H1 (cell line): ENCODE measurements around the gene MMP28. TPM values are rescaled to one million over a fixed set of nuclear protein-coding genes. Genes with fewer than 3 reads are reported as not detected.

ENCODE experiments used
- CTCF ChIA-PET: fragments of 300-600 bp; sonication (Branson Sonifier 250); formaldehyde crosslinking; loops from one replicate; lab custom pipeline; 2021; ENCODE audit not compliant: partially characterized antibody; lab: Charles Lee
- POLR2A ChIA-PET: fragments of 300-600 bp; sonication (Branson Sonifier 250); formaldehyde crosslinking; loops from one replicate; lab custom pipeline; 2021; ENCODE audit warnings: inconsistent platforms; ENCODE audit not compliant: partially characterized antibody; lab: Charles Lee
- DNase-seq, 2 experiments: peaks; one replicate each; pipeline versions ENCODE4 v3.0.0 to v3.0.0-alpha.2; 2010 to 2022; ENCODE audit warnings: low spot score in 2 of 2, low read depth in 1 of 2, mixed read lengths in 1 of 2
- FAIRE-seq: peaks from 2 replicates; lab custom pipeline; 2011; peaks lifted over from hg19 to GRCh38; lab: Jason Lieb, UNC
- H2AFZ ChIP-seq: 2 replicates; pipeline ENCODE4 v1.8.1; 2012; ENCODE audit warnings: low read length, inconsistent platforms
- H2AK5ac ChIP-seq: 2 replicates; pipeline ENCODE4 v1.6.1; 2013; ENCODE audit warnings: low read depth, low read length
- H2BK120ac ChIP-seq: replicated peaks from 2 replicates; pipeline ENCODE3; 2013; ENCODE audit warnings: low read depth, low read length, inconsistent platforms
- H2BK12ac ChIP-seq: 2 replicates; pipeline ENCODE4 v1.6.1; 2013; ENCODE audit warnings: low read depth, low read length
- H2BK15ac ChIP-seq: 2 replicates; pipeline ENCODE4 v1.6.1; 2013; ENCODE audit warnings: low read length
- H2BK20ac ChIP-seq: 2 replicates; pipeline ENCODE4 v1.6.1; 2013; ENCODE audit warnings: low read length
- H2BK5ac ChIP-seq: 2 replicates; pipeline ENCODE4 v1.6.1; 2013; ENCODE audit warnings: low read depth, low read length
- H3K14ac ChIP-seq: 2 replicates; pipeline ENCODE4 v1.6.1; 2013; ENCODE audit warnings: inconsistent platforms; ENCODE audit not compliant: insufficient read length
- H3K18ac ChIP-seq: 2 replicates; pipeline ENCODE4 v1.6.1; 2013; ENCODE audit warnings: low read length; ENCODE audit errors: extremely low read depth
- H3K23ac ChIP-seq: 2 replicates; pipeline ENCODE4 v1.6.1; 2013; ENCODE audit warnings: inconsistent platforms; ENCODE audit not compliant: insufficient read length
- H3K23me2 ChIP-seq: 2 replicates; pipeline ENCODE4 v1.6.1; 2013; ENCODE audit warnings: low read depth, low read length
- H3K27ac ChIP-seq: 2 replicates; pipeline ENCODE4 v1.6.1; 2011; ENCODE audit warnings: low read depth, low read length, inconsistent platforms
- H3K27me3 ChIP-seq, 4 experiments: replicated peaks in 1 of 4; 1 replicate in 1 of 4; 2 replicates in 3 of 4; pipeline versions ENCODE4 v1.6.1 to v1.8.1; 2011 to 2013; ENCODE audit warnings: low read length in 3 of 4, mild to moderate bottlenecking in 3 of 4, inconsistent platforms in 2 of 4, mixed read lengths in 2 of 4, moderate library complexity in 1 of 4; ENCODE audit not compliant: control insufficient read depth in 3 of 4, insufficient read depth in 3 of 4; ENCODE audit errors: extremely low read depth in 1 of 4
- H3K36me3 ChIP-seq, 4 experiments: 2 replicates each; pipeline versions ENCODE4 v1.6.1 to v1.8.1; 2011 to 2013; ENCODE audit warnings: mild to moderate bottlenecking in 4 of 4, low read length in 3 of 4, moderate library complexity in 2 of 4, control low read depth in 1 of 4, inconsistent platforms in 1 of 4; ENCODE audit not compliant: insufficient read depth in 4 of 4, control insufficient read depth in 2 of 4
- H3K4ac ChIP-seq: replicated peaks from 2 replicates; pipeline ENCODE3; 2013; ENCODE audit warnings: low read length, low read depth, mixed read lengths, inconsistent platforms; ENCODE audit not compliant: insufficient read length
- H3K4me1 ChIP-seq, 4 experiments: replicated peaks in 1 of 4; 1 replicate in 1 of 4; 2 replicates in 3 of 4; pipeline versions ENCODE4 v1.6.1 to v1.8.1; 2011 to 2013; ENCODE audit warnings: low read length in 3 of 4, inconsistent platforms in 2 of 4, mixed read lengths in 1 of 4; ENCODE audit not compliant: insufficient read depth in 4 of 4, control insufficient read depth in 3 of 4
- H3K4me2 ChIP-seq, 2 experiments: 2 replicates each; pipeline versions ENCODE4 v1.6.1 to v1.8.1; 2011 to 2013; ENCODE audit warnings: low read depth in 2 of 2, low read length in 2 of 2, control low read depth in 1 of 2, inconsistent platforms in 1 of 2, mild to moderate bottlenecking in 1 of 2; ENCODE audit not compliant: insufficient read depth in 1 of 2
- H3K4me3 ChIP-seq, 4 experiments: fragments of 200-600, 300-600 bp in 1 of 4; sonication (generic), shearing (Covaris generic), sonication (Bioruptor Twin) in 1 of 4; 2 replicates each; pipeline versions ENCODE4 v1.5.1 to v1.8.1; 2011 to 2016; ENCODE audit warnings: low read length in 4 of 4, low read depth in 3 of 4, control low read depth in 2 of 4, inconsistent platforms in 2 of 4, mild to moderate bottlenecking in 2 of 4, mixed read lengths in 1 of 4, moderate library complexity in 1 of 4; ENCODE audit not compliant: insufficient read depth in 2 of 4; ENCODE audit errors: extremely low read depth in 1 of 4
- H3K56ac ChIP-seq: replicated peaks from 2 replicates; pipeline ENCODE3; 2013; ENCODE audit warnings: low read depth, mild to moderate bottlenecking, mixed read lengths, low read length, inconsistent platforms; ENCODE audit not compliant: insufficient read length
- H3K79me1 ChIP-seq: 2 replicates; pipeline ENCODE4 v1.6.1; 2013; ENCODE audit warnings: low read depth, low read length, control low read depth
- H3K79me2 ChIP-seq, 2 experiments: 2 replicates each; pipeline versions ENCODE4 v1.6.1 to v1.8.1; 2012 to 2013; ENCODE audit warnings: low read length in 2 of 2, mild to moderate bottlenecking in 2 of 2, inconsistent platforms in 1 of 2; ENCODE audit not compliant: insufficient read depth in 2 of 2, control insufficient read depth in 1 of 2
- H3K9ac ChIP-seq, 4 experiments: replicated peaks in 1 of 4; 1 replicate in 1 of 4; 2 replicates in 3 of 4; pipeline versions ENCODE4 v1.6.1 to v1.8.1; 2011 to 2013; ENCODE audit warnings: low read depth in 3 of 4, low read length in 3 of 4, control low read depth in 2 of 4, mild to moderate bottlenecking in 2 of 4, moderate library complexity in 2 of 4, inconsistent platforms in 1 of 4; ENCODE audit errors: extremely low read depth in 1 of 4
- H3K9me3 ChIP-seq, 2 experiments: 2 replicates each; pipeline versions ENCODE4 v1.6.1 to v1.8.1; 2012 to 2013; ENCODE audit warnings: mild to moderate bottlenecking in 2 of 2, moderate library complexity in 2 of 2, control low read depth in 1 of 2, inconsistent platforms in 1 of 2, low read depth in 1 of 2, low read length in 1 of 2, mixed read lengths in 1 of 2; ENCODE audit not compliant: insufficient read depth in 2 of 2
- H4K20me1 ChIP-seq, 2 experiments: replicated peaks in 1 of 2; 2 replicates each; pipeline versions ENCODE3 to v1.8.1; 2011 to 2013; ENCODE audit warnings: inconsistent platforms in 2 of 2, low read length in 2 of 2, mild to moderate bottlenecking in 1 of 2; ENCODE audit not compliant: insufficient read depth in 2 of 2, control insufficient read depth in 1 of 2
- H4K5ac ChIP-seq: 2 replicates; pipeline ENCODE4 v1.6.1; 2013; ENCODE audit warnings: low read length, low read depth, mixed read lengths, inconsistent platforms; ENCODE audit not compliant: insufficient read length
- H4K8ac ChIP-seq: 2 replicates; pipeline ENCODE4 v1.8.0; 2013; ENCODE audit warnings: mild to moderate bottlenecking, moderate library complexity, low read length, inconsistent platforms; ENCODE audit not compliant: insufficient read depth; ENCODE audit errors: extremely low read depth
- H4K91ac ChIP-seq: replicated peaks from 2 replicates; pipeline ENCODE3; 2013; ENCODE audit warnings: low read length, mixed read lengths, inconsistent platforms; ENCODE audit not compliant: insufficient read length
- KDM1A ChIP-seq: fragments of 200-600, 300-600 bp; sonication (generic); IDR thresholded peaks from 2 replicates; pipeline ENCODE4 v1.7.1; 2016; ENCODE audit warnings: mild to moderate bottlenecking, low read length, borderline replicate concordance
- KDM4A ChIP-seq: IDR thresholded peaks from one replicate; pipeline ENCODE4 v1.7.1; 2012; ENCODE audit warnings: low read depth, mild to moderate bottlenecking, moderate library complexity, low read length, inconsistent platforms; ENCODE audit not compliant: severe bottlenecking
- WGBS, 2 experiments: shearing (Covaris generic) in 1 of 2; methylation state at CpG; one replicate each; pipeline versions ENCODE4 v1.1.6 to v1.1.7; 2013 to 2015; ENCODE audit warnings: low lambda C conversion rate in 2 of 2, mixed read lengths in 2 of 2, inconsistent platforms in 1 of 2, low coverage in 1 of 2, missing lambda C conversion rate in 1 of 2; ENCODE audit not compliant: insufficient replicate concordance in 2 of 2, insufficient coverage in 1 of 2, insufficient read length in 1 of 2; ENCODE audit errors: extremely low coverage in 1 of 2, missing lambda C conversion rate in 1 of 2; 5-methylcytosine and 5-hydroxymethylcytosine counted together
- polyA plus RNA-seq, 7 experiments: library from polyadenylated mRNA; depleted of rRNA in 3 of 7; stranded (reverse) in 5 of 7; unstranded in 2 of 7; fragments of >200 nt in 5 of 7; fragments of 200-250 nt in 2 of 7; gene quantifications; 1 replicate in 5 of 7; 2 replicates in 1 of 7; 4 replicates in 1 of 7; pipeline versions ENCODE4 v1.2.1 to v1.2.3, GENCODE V29; 2011 to 2013; ENCODE audit warnings: missing spikeins in 2 of 7, mixed read lengths in 2 of 7
- total RNA-seq: library from RNA; stranded (reverse); fragmentation: NEBNext Ultra II Directional; extraction: Animal tissue kit (Norgen Biotek cat#: 25700); gene quantifications from 2 replicates; pipeline ENCODE4 v1.2.1, GENCODE V29; 2021

The MMP28 gene
- total and polyA plus RNA-seq, 2 of the 8 experiments (the other 6 are each of a cell fraction or from before 2014, with no cell fraction given): not detected

- peak overlapping the region in 3 of 4 experiments; percentile 15 to 50 (median 29); a peak in 4 of 8 replicates for H3K4me3 ChIP-seq
- H3K9me3 ChIP-seq: no peaks in the 10 kb centered on the region
- ChIA-PET POLR2A (interaction anchor here (1.0 to 2.3 kb wide), 3 partner anchors 14 to 58 kb away, joined by 3 to 6 read pairs (median 5); partner anchors contain the start of genes RASL10B and TAF15), CTCF (interaction anchor here (0.9 to 8.4 kb wide), 11 partner anchors 10 to 160 kb away, joined by 3 to 166 read pairs (median 3); partner anchors contain the start of genes C17orf50 and TAF15)
- H4K5ac ChIP-seq: no peak overlapping the region
- H2BK120ac ChIP-seq: no peak overlapping the region
- H3K23me2 ChIP-seq: no peaks in the 10 kb centered on the region
- H3K9ac ChIP-seq: no peak overlapping the region
- TF ChIP-seq KDM4A (no peak), KDM1A (peak; percentile 40; the same call in 1 of the 2 replicates)
- no peak overlapping the region for H3K23ac ChIP-seq
- no peak overlapping the region for H3K56ac ChIP-seq
- 0 out of 2 replicates have a peak overlapping the region, but pooled peaks have one; percentile 44 for H2BK5ac ChIP-seq
- no peak overlapping the region; the same call in 1 of the 2 replicates for H4K8ac ChIP-seq
- no peaks in the 10 kb centered on the region for H3K79me1 ChIP-seq
- H2AK5ac ChIP-seq: no peak overlapping the region
- FAIRE-seq: no peak
- no peak overlapping the region for H3K4ac ChIP-seq
- H3K79me2 ChIP-seq: no peaks in the 10 kb centered on the region
- peak overlapping the region; percentile 78; the same call in 1 of the 2 replicates for H3K18ac ChIP-seq
- H4K91ac ChIP-seq: peak overlapping the region; percentile 90
- no peaks in the 10 kb centered on the region for H4K20me1 ChIP-seq
- peaks cover 2 to 19% (median 12%) of the 10 kb centered on the region in 4 experiments; a peak in 6 of 7 replicates for H3K27me3 ChIP-seq
- peak overlapping the region; percentile 25 to 76; a peak in 3 of 4 replicates for H3K4me2 ChIP-seq
- WGBS, 2 experiments: 87% methylated on average over 10 of the region's 10 CpGs; no CpG with 5 or more reads in 1 of the 2 experiments
- no peak overlapping the region for H3K14ac ChIP-seq
- DNase-seq: no peak
- H2BK15ac ChIP-seq: no peak overlapping the region; the same call in 1 of the 2 replicates
- no peak overlapping the region for H3K27ac ChIP-seq
- H3K4me1 ChIP-seq: peaks cover 0 to 12% (median 5%) of the 10 kb centered on the region in 4 experiments; a peak in 5 of 7 replicates
- H3K36me3 ChIP-seq: no peaks in the 10 kb centered on the region
- H2BK12ac ChIP-seq: peak overlapping the region; percentile 85; the same call in 1 of the 2 replicates
- H2BK20ac ChIP-seq: peak overlapping the region; percentile 61; the same call in 1 of the 2 replicates
- H2AFZ ChIP-seq: 0 out of 2 replicates have a peak overlapping the region, but pooled peaks have one; percentile 93
These were observed 44.7 kb downstream of the MMP28 start for GRCh38 chr17:35750526-35751395.
